Trophoblast cell (in vitro differentiated cells and primary cell): ENCODE measurements around the gene STAT5A.

ENCODE experiments used
- DNase-seq, 2 donors: peaks; one replicate each; pipeline ENCODE4 v3.0.0-alpha.2; 2016
- H2AFZ ChIP-seq: 2 replicates; pipeline ENCODE4 v1.6.1; 2013; ENCODE audit warnings: low read length, moderate library complexity, mild to moderate bottlenecking; ENCODE audit not compliant: insufficient read depth, poor library complexity
- H2AK5ac ChIP-seq: 2 replicates; pipeline ENCODE4 v1.6.1; 2013; ENCODE audit warnings: mild to moderate bottlenecking, low read length
- H2BK120ac ChIP-seq: 2 replicates; pipeline ENCODE4 v1.6.1; 2013; ENCODE audit warnings: low read length, mild to moderate bottlenecking, moderate library complexity; ENCODE audit not compliant: insufficient read depth, poor library complexity
- H2BK12ac ChIP-seq: 2 replicates; pipeline ENCODE4 v1.6.1; 2013; ENCODE audit warnings: mild to moderate bottlenecking, low read length, moderate library complexity
- H2BK5ac ChIP-seq: 2 replicates; pipeline ENCODE4 v1.6.1; 2013; ENCODE audit warnings: low read length, low read depth, moderate library complexity, mild to moderate bottlenecking; ENCODE audit not compliant: poor library complexity
- H3K14ac ChIP-seq: 2 replicates; pipeline ENCODE4 v1.6.1; 2013; ENCODE audit warnings: mild to moderate bottlenecking, low read length
- H3K18ac ChIP-seq: 2 replicates; pipeline ENCODE4 v1.6.1; 2013; ENCODE audit warnings: mild to moderate bottlenecking, low read length
- H3K23ac ChIP-seq: 2 replicates; pipeline ENCODE4 v1.6.1; 2013; ENCODE audit warnings: low read length
- H3K27ac ChIP-seq: 2 replicates; pipeline ENCODE4 v1.5.1; 2013; ENCODE audit warnings: low read depth, mild to moderate bottlenecking, inconsistent platforms, low read length, moderate library complexity
- H3K27me3 ChIP-seq: 2 replicates; pipeline ENCODE4 v1.6.1; 2013; ENCODE audit warnings: inconsistent platforms, mild to moderate bottlenecking, low read length, moderate library complexity; ENCODE audit not compliant: insufficient read depth
- H3K36me3 ChIP-seq, 2 experiments: 1 replicate in 1 of 2; 2 replicates in 1 of 2; pipeline ENCODE4 v1.6.1; 2013; ENCODE audit warnings: low read length in 2 of 2, mild to moderate bottlenecking in 2 of 2, moderate library complexity in 1 of 2; ENCODE audit not compliant: insufficient read depth in 2 of 2, control insufficient read depth in 1 of 2
- H3K4ac ChIP-seq: 2 replicates; pipeline ENCODE4 v1.6.1; 2013; ENCODE audit warnings: low read depth, mild to moderate bottlenecking, low read length, moderate library complexity
- H3K4me1 ChIP-seq, 2 experiments: 1 replicate in 1 of 2; 2 replicates in 1 of 2; pipeline ENCODE4 v1.6.1; 2013; ENCODE audit warnings: low read length in 2 of 2, mild to moderate bottlenecking in 2 of 2, moderate library complexity in 1 of 2; ENCODE audit not compliant: insufficient read depth in 2 of 2, control insufficient read depth in 1 of 2
- H3K4me2 ChIP-seq: 2 replicates; pipeline ENCODE4 v1.6.1; 2013; ENCODE audit warnings: inconsistent platforms, mild to moderate bottlenecking, low read length, moderate library complexity
- H3K4me3 ChIP-seq: 2 replicates; pipeline ENCODE4 v1.5.1; 2013; ENCODE audit warnings: mild to moderate bottlenecking, low read depth, low read length, inconsistent platforms
- H3K79me1 ChIP-seq: one replicate; pipeline ENCODE4 v1.6.1; 2013; ENCODE audit warnings: low read length
- H3K79me2 ChIP-seq: 2 replicates; pipeline ENCODE4 v1.6.1; 2013; ENCODE audit warnings: low read length, mild to moderate bottlenecking; ENCODE audit not compliant: control insufficient read depth, insufficient read depth, poor library complexity
- H3K9ac ChIP-seq: 2 replicates; pipeline ENCODE4 v1.6.1; 2013; ENCODE audit warnings: mild to moderate bottlenecking, low read length
- H3K9me3 ChIP-seq: 2 replicates; pipeline ENCODE4 v1.6.1; 2013; ENCODE audit warnings: low read depth, mild to moderate bottlenecking, control low read depth, inconsistent platforms, low read length; ENCODE audit not compliant: insufficient read depth
- H4K12ac ChIP-seq: 2 replicates; pipeline ENCODE4 v1.6.1; 2013; ENCODE audit warnings: low read depth, mild to moderate bottlenecking, low read length, moderate library complexity
- H4K8ac ChIP-seq: 2 replicates; pipeline ENCODE4 v1.6.1; 2013; ENCODE audit warnings: low read depth, mild to moderate bottlenecking, low read length, moderate library complexity
- H4K91ac ChIP-seq: one replicate; pipeline ENCODE4 v1.6.1; 2013; ENCODE audit warnings: low read depth, mild to moderate bottlenecking, low read length, moderate library complexity
- WGBS: extraction: QIAGEN DNeasy Blood & Tissue Kit; methylation state at CpG from one replicate; pipeline ENCODE4 v1.1.7; 2013; ENCODE audit warnings: missing lambda C conversion rate; ENCODE audit not compliant: insufficient read length, insufficient coverage; ENCODE audit errors: extremely low coverage; 5-methylcytosine and 5-hydroxymethylcytosine counted together

STAT5A gene

DNA sequence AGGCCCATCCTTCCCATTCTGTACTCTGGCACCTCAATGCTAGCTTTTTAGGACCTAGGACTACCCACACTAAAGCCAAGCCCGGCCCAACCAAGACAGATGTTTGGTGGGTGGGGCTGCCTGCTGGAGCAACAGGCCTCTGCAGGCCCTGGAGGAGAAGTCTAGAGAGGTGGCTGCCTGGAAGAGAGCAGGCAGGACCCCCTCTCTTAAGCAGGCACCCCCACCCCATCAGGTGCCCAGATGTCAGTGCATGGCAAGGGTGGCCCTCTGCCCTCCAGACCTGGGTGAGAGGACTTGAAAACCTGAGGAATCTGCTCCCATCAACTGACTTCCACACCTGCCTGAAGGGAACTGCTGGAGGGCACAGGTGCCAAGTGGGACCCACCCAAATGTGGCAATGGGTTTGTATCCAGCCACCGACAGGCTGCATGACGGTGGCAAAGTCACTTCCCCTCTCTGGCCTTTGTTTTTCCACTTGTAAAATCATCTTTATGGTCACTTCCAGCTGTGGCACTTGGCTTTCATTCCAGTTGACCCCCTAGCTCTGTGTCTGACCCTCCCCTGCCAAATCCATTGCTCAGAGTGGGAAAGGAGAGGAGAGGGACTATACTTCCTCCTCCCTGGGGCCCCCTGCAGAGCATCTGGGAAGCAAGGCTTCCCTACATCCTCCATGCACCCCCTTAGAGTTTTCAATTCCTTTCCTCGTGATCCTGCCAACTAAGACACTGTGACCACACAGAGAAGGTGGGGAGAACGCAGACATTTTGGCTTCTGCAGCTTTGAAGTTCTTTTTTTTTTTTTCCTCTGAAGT is 1.7 kb upstream of the STAT5A start:
- Histone ChIP-seq H3K23ac (no peak overlapping the region), H3K9ac (no peak overlapping the region), H3K4me3 (no peak overlapping the region), H3K9me3 (peaks cover 1% of the 10 kb centered on the region), H3K4ac (no peak overlapping the region), H3K27me3 (peaks cover 17% of the 10 kb centered on the region), H3K4me1 (peaks cover 3 to 4% of the 10 kb centered on the region in 2 experiments), H3K36me3 (no peaks in the 10 kb centered on the region), H4K8ac (no peak overlapping the region), H3K14ac (no peak overlapping the region), H2AK5ac (no peak overlapping the region), H2BK120ac (no peak overlapping the region), H3K18ac (no peak overlapping the region), H3K27ac (no peak overlapping the region), H3K4me2 (no peak overlapping the region), H2BK12ac (no peak overlapping the region), H3K79me1 (no peaks in the 10 kb centered on the region), H2AFZ (no peak overlapping the region), H2BK5ac (no peak overlapping the region), H3K79me2 (no peaks in the 10 kb centered on the region), H4K91ac (no peak overlapping the region), H4K12ac (no peak overlapping the region)
- WGBS = no CpG with 5 or more reads among the region's 5 CpGs
- no peak for DNase-seq

GRCh38 chr17:42287305-42287976 is 857 bp upstream of the STAT5A start:
- H2AK5ac ChIP-seq = no peak overlapping the region
- H3K18ac ChIP-seq = no peak overlapping the region
- H4K12ac ChIP-seq = no peak overlapping the region
- peak overlapping the region; percentile 83 for H2AFZ ChIP-seq
- no CpG with 5 or more reads among the region's 14 CpGs for WGBS
- peaks cover 1% of the 10 kb centered on the region for H3K9me3 ChIP-seq
- no peak for DNase-seq
- H3K9ac ChIP-seq = no peak overlapping the region
- peak overlapping the region; percentile 79 for H3K4me2 ChIP-seq
- H3K4me1 ChIP-seq = peaks cover 3 to 4% of the 10 kb centered on the region in 2 experiments
- no peak overlapping the region for H2BK120ac ChIP-seq
- no peak overlapping the region for H3K27ac ChIP-seq
- no peak overlapping the region for H3K4me3 ChIP-seq
- no peak overlapping the region for H4K91ac ChIP-seq
- no peaks in the 10 kb centered on the region for H3K79me2 ChIP-seq
- peaks cover 17% of the 10 kb centered on the region for H3K27me3 ChIP-seq
- no peaks in the 10 kb centered on the region for H3K36me3 ChIP-seq
- H3K14ac ChIP-seq = no peak overlapping the region
- peak overlapping the region; percentile 82 for H4K8ac ChIP-seq
- no peak overlapping the region for H3K4ac ChIP-seq
- H3K79me1 ChIP-seq = no peaks in the 10 kb centered on the region
- no peak overlapping the region for H2BK5ac ChIP-seq
- no peak overlapping the region for H2BK12ac ChIP-seq
- no peak overlapping the region for H3K23ac ChIP-seq

DNA sequence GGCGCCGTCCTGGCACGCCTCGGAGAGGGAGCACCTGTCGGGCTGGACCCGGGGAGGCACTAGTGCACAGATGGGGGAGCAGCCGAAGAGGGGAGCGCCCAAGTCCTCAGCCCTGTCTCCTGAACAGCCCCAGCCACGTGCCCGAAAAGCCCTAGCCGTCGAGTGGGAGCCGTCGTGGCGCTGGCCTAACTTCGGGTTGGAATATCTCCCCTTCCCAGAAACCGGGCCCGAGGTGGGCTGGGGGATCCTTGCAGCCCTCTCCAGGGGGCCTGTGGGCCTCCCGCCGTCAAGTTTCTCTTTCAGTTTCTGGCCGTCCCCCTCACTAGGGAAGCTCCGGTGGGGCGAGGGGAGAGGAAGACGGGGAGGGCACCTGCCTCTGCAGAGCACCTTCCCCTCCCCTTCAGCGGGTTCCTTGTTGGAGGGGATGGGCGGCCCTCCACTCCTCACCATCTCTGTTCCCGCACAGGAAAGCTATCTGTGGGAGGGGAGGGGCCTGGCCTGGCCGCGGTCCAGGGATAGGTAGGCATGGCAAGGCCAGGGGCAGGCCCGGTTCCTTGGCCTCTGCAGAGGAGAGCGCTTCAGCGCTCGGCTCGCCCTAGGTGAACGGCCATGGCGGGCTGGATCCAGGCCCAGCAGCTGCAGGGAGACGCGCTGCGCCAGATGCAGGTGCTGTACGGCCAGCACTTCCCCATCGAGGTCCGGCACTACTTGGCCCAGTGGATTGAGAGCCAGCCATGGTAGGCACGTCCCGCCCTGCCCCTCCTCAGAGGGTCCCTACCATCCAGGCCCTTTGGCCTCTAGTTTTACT is 709 bp downstream of the STAT5A start:
- Histone ChIP-seq H3K4me1 (peaks cover 3 to 4% of the 10 kb centered on the region in 2 experiments), H3K18ac (no peak overlapping the region), H3K27ac (no peak overlapping the region), H2BK12ac (no peak overlapping the region), H2AK5ac (no peak overlapping the region), H2BK5ac (no peak overlapping the region), H3K27me3 (peaks cover 17% of the 10 kb centered on the region), H3K79me1 (no peaks in the 10 kb centered on the region), H3K23ac (no peak overlapping the region), H3K4ac (no peak overlapping the region), H3K4me3 (no peak overlapping the region), H3K14ac (no peak overlapping the region), H2BK120ac (no peak overlapping the region), H3K36me3 (no peaks in the 10 kb centered on the region), H4K8ac (peak overlapping the region; percentile 11), H3K4me2 (peak overlapping the region; percentile 79), H3K9me3 (peaks cover 1% of the 10 kb centered on the region), H3K79me2 (no peaks in the 10 kb centered on the region), H2AFZ (no peak overlapping the region), H4K12ac (no peak overlapping the region), H4K91ac (no peak overlapping the region), H3K9ac (no peak overlapping the region)
- DNase-seq = no peak
- WGBS = no CpG with 5 or more reads among the region's 44 CpGs

GRCh38 chr17:42289611-42290181 is 1.4 kb downstream of the STAT5A start:
- H4K12ac ChIP-seq = no peak overlapping the region
- no CpG with 5 or more reads among the region's 9 CpGs for WGBS
- no peak overlapping the region for H2BK120ac ChIP-seq

More at GRCh38 chr17:42289611-42290181, 1.4 kb downstream of the STAT5A start:
- Histone ChIP-seq H3K9ac (no peak overlapping the region), H3K23ac (no peak overlapping the region), H2BK12ac (no peak overlapping the region), H3K9me3 (peaks cover 1% of the 10 kb centered on the region), H3K79me1 (no peaks in the 10 kb centered on the region), H2AFZ (no peak overlapping the region), H4K8ac (no peak overlapping the region), H3K36me3 (no peaks in the 10 kb centered on the region), H2AK5ac (no peak overlapping the region), H3K4me1 (peaks cover 5 to 7% of the 10 kb centered on the region in 2 experiments), H4K91ac (no peak overlapping the region), H3K27ac (no peak overlapping the region), H3K4me3 (no peak overlapping the region), H2BK5ac (no peak overlapping the region), H3K4me2 (no peak overlapping the region), H3K79me2 (no peaks in the 10 kb centered on the region), H3K27me3 (peaks cover 17% of the 10 kb centered on the region), H3K4ac (no peak overlapping the region), H3K14ac (no peak overlapping the region), H3K18ac (no peak overlapping the region)
- no peak for DNase-seq
